ENCODE data around the gene NPB.
"Not testable (repeated sequence)": the region's sequence is repeated elsewhere in the genome, so short reads cannot be mapped to it uniquely, and the experiment has no call there.

Gene NPB

DNA sequence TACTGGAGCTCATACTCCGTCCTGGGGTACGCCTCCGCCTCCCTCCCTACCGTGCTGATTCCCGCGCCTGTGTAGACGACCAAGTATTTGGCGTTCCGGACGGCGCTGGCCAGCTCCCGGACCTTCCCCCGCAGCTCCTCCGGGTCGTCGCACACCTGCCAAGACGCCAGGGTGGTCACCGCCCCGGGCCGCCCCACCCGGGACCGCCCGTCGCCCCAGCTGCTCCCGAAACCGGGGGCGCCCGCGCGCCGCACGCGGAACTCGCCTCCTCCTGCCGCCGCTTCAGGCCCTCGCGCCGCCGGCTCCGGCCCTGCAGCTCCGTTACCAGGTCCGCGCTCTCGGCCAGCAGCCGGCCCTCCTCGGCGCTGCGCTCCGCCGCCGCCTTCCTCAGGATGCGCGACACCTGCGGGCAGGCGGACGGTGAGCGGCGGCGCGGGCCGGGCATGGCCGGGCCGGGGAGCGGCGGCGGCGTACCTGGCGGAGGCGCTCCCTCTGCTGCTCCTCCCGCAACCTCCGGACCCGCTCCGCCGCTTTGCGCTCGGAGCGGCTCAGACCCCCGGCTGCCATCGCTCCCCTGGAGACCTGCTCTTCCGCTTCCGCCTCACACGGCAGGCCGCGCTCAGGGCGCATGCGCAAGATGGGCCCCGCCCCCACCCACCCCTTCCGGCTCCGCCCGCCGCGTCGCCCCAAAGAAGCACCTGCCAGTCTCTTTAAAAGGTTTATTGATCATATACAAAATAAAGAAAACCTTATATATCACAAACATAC, 15.7 kb downstream of the NPB start, which contains the start of gene SIRT7:
Gene SIRT7, minus strand, starts transcription at position 612 of the 768 bp plus-strand sequence. Its CDS starts 45 bp downstream, at position 567.
- H3K4me3 Mint-ChIP-seq: peak within 1 kb of the TSS; percentile 85 to 90
- H3K36me3 Mint-ChIP-seq (ENCODE audit: insufficient read depth): peaks cover 54% of the 10 kb centered on the region
- peaks cover 19 to 20% of the 10 kb centered on the region in 2 donors for H3K4me1 Mint-ChIP-seq (ENCODE audit: low read depth in 2 of 2)
- ATAC-seq (replicated peaks) (peak; percentile 91), DNase-seq (peak; percentile 65 to 71 (median 69))
- H3K27me3 Mint-ChIP-seq: no peaks in the 10 kb centered on the region
- peak within 1 kb of the TSS; percentile 86 to 90 for H3K27ac Mint-ChIP-seq
- H3K9me3 Mint-ChIP-seq: no peaks in the 10 kb centered on the region

DNA sequence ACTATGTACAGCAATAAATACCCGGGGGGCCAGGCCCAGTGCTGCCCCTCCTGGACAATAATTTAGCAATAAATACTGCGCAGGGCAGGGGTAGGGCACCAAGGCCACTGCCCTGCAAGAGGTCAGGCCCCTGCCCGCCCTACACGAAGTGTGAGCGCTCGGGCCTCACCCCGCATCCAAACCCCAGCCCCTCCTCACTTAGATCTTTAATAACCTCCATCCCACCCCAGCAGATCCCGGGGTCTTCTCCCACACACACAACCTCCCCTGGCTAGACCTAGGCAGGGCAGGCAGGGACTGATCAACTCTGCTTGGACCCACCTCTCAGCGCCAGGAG, 16.3 kb downstream of the NPB start:
- Mint-ChIP-seq H3K4me1 (ENCODE audit: low read depth in 2 of 2) (peaks cover 16 to 20% of the 10 kb centered on the region in 2 donors), H3K27ac (peak overlapping the region; percentile 86 to 90), H3K36me3 (ENCODE audit: insufficient read depth) (peaks cover 49% of the 10 kb centered on the region), H3K4me3 (peak overlapping the region; percentile 85 to 90)
- H3K27me3 Mint-ChIP-seq, DNase-seq, H3K9me3 Mint-ChIP-seq: not testable (repeated sequence)
- ATAC-seq (replicated peaks): peak; percentile 21

DNA sequence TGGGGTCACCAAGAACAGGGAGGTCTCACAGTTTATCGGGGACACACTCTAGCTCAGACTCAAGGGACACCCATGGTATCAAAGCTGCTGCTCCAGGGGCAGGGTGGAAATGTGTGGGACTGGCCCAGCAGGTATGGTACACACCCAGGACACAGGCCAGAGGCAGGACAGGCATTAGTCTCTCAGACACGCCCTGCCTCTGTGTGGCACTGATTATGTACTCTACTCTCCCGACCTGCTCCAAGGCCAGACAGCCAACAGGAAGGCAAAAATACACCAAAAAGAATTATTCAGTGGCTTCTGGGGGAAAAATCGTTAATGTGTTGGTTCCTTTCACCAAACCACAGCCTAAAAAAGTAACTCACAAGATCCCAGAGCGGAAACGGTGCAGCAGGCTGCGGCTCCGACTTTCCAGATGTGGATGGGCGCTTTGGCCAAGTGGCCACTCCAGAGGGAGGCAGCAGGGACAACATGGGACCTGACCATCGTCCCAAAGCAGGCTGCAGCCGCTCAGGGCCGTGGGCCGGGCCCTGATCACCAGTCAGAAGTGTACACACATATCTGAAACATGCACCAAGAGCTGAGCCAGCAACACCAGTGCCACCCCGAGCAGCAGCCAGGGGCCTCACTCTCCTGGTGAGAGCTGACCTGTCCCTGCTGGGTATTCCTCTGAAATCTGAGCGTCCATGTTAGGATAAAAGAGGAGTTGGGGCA, 17.0 kb downstream of the NPB start:
- Mint-ChIP-seq H3K9me3 (no peaks in the 10 kb centered on the region), H3K4me1 (ENCODE audit: low read depth in 2 of 2) (peaks cover 16 to 20% of the 10 kb centered on the region in 2 donors), H3K27me3 (no peaks in the 10 kb centered on the region), H3K4me3 (peak overlapping the region in 1 of 2 donors; percentile 85), H3K27ac (peak overlapping the region in 1 of 2 donors; percentile 38), H3K36me3 (ENCODE audit: insufficient read depth) (peaks cover 44% of the 10 kb centered on the region)
- no peak for DNase-seq
- ATAC-seq (replicated peaks): no peak

DNA sequence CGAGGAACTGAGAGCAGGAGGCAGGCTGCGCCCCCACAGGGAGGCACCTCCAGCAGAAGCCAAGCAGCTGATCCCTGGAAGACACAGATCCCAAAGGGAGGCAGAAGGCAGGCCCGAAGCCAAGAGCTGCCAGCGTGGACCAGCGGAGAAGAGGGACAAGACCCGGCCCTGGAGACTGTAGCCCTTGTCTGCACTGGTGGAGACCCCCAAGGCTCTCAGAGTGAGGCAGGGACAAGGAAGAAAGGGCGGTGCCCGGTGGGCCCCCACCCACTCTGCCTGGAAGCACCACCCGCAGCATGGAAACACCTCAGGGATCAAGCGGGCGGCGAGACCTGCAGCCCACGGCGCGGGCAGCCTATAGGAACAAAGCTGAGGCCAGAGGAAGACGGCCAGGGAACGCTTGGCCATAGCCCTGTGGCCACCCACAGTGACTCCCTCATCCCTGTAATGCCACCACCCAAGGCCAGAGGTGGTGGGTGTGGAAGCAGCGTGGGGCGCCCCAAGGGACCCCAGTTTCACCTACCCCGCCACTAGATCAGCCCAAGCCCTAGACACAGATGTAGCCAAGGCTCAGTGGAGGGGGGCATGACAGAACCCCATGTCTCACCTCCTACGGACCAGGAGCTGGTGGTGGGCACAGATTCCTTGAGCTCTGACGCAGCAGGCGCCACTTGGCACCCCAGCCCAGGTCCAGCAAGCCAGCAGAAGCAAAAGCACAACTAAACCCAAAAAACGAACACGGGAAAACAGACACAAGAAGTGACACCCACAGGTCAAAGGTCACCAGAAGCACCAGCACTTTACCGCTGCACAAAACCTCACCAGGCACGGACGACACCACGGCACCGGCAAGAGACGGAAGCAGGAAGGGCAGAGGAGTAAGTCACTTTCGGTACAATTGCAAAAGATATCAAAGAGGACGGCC, 18.8 kb downstream of the NPB start:
- Mint-ChIP-seq H3K9me3 (no peaks in the 10 kb centered on the region), H3K27ac (no peak overlapping the region), H3K4me1 (ENCODE audit: low read depth in 2 of 2) (peaks cover 13 to 17% of the 10 kb centered on the region in 2 donors), H3K27me3 (no peaks in the 10 kb centered on the region), H3K36me3 (ENCODE audit: insufficient read depth) (peaks cover 33% of the 10 kb centered on the region), H3K4me3 (peak overlapping the region in 1 of 2 donors; percentile 27)
- ATAC-seq (replicated peaks): no peak
- DNase-seq: no peak

DNA sequence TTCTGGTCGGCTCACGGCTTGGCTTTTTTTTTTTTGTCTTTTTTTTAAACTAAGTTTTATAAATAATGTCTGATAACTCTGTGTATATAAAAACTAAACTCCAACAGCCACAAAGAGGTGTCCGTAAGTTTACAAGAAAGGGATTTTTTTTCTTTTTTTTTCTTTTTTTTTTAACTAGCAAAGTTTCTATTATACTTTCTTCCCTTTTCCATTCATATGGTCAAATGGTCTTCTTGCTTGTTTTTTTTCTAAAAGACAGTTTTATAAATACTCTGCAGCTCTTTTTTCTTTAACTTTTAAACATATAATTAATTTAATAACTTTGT, 19.5 kb downstream of the NPB start:
- H3K27me3 Mint-ChIP-seq: no peaks in the 10 kb centered on the region
- H3K27ac Mint-ChIP-seq: no peak overlapping the region
- DNase-seq: no peak
- ATAC-seq (replicated peaks): no peak
- H3K4me3 Mint-ChIP-seq: no peak overlapping the region
- no peaks in the 10 kb centered on the region for H3K9me3 Mint-ChIP-seq
- peaks cover 17 to 21% of the 10 kb centered on the region in 2 donors for H3K4me1 Mint-ChIP-seq (ENCODE audit: low read depth in 2 of 2)
- H3K36me3 Mint-ChIP-seq (ENCODE audit: insufficient read depth): peaks cover 31% of the 10 kb centered on the region

DNA sequence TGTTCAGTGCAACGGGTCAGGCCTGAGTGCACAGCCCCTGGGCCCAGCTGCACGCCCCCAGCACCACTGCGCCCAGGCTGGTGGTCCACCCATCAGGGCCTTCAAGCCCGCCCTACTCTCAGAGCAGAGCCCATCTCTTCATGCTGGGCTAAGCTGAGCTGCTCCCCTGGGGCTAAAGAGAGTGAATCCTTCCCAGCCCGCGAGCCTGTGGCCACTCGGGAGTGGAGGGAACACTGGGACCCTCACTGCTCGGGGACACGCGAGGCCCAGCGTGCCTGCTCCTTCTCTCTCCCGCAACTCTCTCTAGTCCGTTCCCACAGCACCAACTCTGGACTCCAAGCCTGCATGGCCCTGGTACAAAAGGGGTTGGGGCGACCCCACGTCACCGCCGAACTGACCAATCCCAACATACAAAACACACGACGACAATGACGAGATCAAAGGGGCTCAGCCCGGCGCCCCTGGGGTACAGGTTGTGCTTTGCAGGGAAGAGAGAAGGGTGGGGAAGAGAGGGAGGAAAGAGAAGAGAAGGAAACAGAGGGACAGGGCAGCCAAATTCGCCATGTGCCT, 20.0 kb downstream of the NPB start:
- H3K4me1 Mint-ChIP-seq (ENCODE audit: low read depth in 2 of 2): peaks cover 15 to 18% of the 10 kb centered on the region in 2 donors
- no peak overlapping the region for H3K4me3 Mint-ChIP-seq
- no peak overlapping the region for H3K27ac Mint-ChIP-seq

DNA sequence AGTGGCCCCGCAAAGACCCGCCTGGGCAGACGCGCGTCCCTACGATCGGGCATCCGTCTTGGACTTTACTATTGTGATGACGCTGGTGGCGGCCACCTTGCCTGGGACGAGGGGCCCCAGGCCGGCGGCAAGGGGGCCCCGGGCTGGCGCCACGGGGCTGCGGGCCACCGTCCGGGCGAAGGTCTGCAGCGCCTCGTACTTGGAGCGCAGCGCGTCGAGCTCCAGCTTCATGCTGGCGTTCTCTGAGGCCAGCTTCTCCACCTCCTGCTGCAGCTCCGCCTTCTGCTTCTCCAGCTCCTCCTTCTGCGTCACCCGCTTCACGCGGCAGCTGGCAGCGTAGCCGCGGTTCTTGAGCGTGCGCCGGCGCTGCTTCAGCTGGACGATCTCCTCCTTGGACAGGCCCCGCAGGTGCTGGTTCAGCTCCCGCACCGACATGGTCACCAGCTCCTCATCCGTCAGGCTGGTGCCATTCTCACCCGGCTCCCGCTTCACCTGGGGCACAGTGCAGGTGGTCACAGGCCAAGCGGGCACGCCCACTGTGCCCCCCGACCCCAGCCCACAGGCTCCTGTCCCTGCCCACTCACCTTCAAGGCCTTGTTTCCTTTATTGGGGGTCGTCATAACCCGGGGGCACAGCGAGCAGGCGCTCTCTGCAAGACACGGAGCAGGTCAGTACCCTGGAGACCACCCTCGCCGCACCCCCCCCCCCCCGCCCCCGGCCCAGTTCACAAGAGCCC, 20.7 kb downstream of the NPB start:
- no peak overlapping the region for H3K27ac Mint-ChIP-seq
- no peaks in the 10 kb centered on the region for H3K9me3 Mint-ChIP-seq
- ATAC-seq (replicated peaks): no peak
- H3K4me1 Mint-ChIP-seq (ENCODE audit: low read depth in 2 of 2): peaks cover 11 to 14% of the 10 kb centered on the region in 2 donors
- no peak overlapping the region for H3K4me3 Mint-ChIP-seq
- H3K36me3 Mint-ChIP-seq (ENCODE audit: insufficient read depth): peaks cover 35% of the 10 kb centered on the region
- H3K27me3 Mint-ChIP-seq: no peaks in the 10 kb centered on the region
- no peak for DNase-seq

More for the DNA sequence above, 20.0 kb downstream of the NPB start:
- peaks cover 32% of the 10 kb centered on the region for H3K36me3 Mint-ChIP-seq (ENCODE audit: insufficient read depth)
- H3K9me3 Mint-ChIP-seq: no peaks in the 10 kb centered on the region
- ATAC-seq (replicated peaks) (no peak), DNase-seq (no peak)
- no peaks in the 10 kb centered on the region for H3K27me3 Mint-ChIP-seq

DNA sequence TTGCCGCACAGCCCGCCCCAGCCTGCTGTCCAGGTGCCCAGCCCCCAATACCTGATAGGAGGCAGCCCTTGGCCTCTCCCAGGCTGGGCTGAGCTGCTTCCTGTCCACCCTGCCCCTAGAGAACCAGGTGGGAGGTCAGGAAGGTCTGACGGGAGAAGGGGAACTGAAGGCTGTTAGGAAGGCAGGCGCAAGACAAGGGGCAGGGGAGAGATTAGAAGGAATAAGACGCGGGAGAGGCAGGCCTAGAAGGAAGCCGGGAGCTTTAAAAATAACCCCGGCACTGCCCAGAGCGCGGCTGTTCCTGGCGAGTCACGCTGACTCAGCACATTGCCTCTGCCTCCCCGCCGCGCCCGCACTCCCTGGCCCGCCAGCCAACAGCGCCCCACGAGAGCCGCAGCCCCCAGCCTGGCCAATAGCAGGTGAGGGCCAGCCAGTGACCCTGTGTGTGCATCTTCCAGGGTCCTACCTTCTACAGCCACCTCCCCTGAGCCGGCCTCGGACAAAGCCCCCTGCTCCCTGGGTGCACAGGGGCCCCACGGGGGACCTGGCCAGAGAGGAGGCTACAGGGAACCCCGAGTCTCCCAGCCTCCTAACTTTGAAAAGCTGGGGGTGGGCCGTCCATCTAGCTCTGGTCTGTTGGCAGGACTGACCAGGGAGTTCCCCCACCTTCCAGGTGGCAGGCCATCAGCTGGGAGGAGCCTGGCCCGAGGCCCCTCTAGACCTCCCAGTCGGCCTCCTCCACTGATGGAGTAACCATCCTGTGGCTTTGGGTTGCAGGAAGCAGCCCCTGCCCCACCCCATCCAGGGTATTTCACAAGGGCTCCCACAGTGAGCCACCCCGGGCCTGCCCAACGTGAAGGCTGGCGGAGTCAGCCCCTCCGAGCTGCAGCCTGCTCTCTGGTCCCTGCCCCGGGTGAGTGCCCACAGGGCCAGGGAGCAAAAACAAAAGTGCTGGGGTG, 21.5 kb downstream of the NPB start:
- no peaks in the 10 kb centered on the region for H3K9me3 Mint-ChIP-seq
- H3K4me3 Mint-ChIP-seq: no peak overlapping the region
- peaks cover 6 to 10% of the 10 kb centered on the region in 2 donors for H3K4me1 Mint-ChIP-seq (ENCODE audit: low read depth in 2 of 2)
- H3K27me3 Mint-ChIP-seq: peaks cover 0 to under 1% of the 10 kb centered on the region in 2 donors
- no peak overlapping the region for H3K27ac Mint-ChIP-seq
- peaks cover 35% of the 10 kb centered on the region for H3K36me3 Mint-ChIP-seq (ENCODE audit: insufficient read depth)
- DNase-seq (no peak), ATAC-seq (replicated peaks) (no peak)

DNA sequence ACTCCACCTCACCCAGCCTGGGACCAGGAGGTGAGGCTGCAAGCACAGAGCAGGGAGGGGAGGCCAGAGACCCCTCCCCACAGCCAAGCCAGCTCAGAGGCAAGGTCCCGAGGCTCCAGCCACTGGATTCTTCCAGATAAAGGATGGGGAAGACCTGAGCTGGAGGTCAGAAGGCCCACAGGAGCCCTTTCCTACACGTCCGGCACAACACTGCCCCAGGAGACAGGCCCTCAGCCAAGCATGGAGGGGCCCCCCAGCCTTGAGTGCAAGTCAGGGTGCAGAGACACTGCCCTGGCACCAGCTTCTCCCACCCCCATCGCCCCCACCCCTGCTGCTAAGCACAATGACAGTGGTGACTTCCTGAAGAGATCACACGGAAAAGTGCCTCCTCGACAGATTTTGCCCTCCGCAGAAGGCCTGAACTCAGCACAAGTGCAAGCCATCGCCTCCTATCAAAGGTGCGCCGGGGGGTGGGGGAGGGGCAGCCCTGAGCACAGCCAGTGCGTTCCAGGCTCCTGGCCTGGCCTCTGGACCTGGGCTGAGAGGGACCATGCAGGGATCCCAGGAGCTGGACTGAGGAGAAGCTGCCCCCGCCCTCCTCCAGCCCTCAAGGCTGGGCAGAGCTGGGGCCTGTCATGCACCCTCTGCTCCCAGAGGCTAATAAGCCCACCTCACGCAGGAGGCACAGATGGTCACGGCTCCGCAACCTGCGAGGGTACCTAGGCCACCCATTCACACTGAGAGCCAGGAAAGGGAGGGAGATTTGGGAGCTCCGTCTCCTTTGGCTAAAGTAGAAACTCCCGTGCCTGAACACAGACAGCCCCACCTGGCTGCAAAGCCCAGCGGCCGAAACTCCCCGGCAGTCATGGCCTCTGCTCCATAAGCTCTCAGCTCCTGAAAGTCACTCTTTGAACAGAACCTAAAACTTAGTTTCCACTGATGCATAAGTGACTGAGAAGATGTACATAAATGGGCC, 22.8 kb downstream of the NPB start:
- ATAC-seq (replicated peaks) (no peak), DNase-seq (no peak)
- Mint-ChIP-seq H3K4me1 (ENCODE audit: low read depth in 2 of 2) (peaks cover 6 to 7% of the 10 kb centered on the region in 2 donors), H3K9me3 (no peaks in the 10 kb centered on the region), H3K4me3 (peak overlapping the region in 1 of 2 donors; percentile 77), H3K27me3 (peaks cover 0 to 13% of the 10 kb centered on the region in 2 donors), H3K27ac (peak overlapping the region; percentile 84 to 87), H3K36me3 (ENCODE audit: insufficient read depth) (peaks cover 35% of the 10 kb centered on the region)

DNA sequence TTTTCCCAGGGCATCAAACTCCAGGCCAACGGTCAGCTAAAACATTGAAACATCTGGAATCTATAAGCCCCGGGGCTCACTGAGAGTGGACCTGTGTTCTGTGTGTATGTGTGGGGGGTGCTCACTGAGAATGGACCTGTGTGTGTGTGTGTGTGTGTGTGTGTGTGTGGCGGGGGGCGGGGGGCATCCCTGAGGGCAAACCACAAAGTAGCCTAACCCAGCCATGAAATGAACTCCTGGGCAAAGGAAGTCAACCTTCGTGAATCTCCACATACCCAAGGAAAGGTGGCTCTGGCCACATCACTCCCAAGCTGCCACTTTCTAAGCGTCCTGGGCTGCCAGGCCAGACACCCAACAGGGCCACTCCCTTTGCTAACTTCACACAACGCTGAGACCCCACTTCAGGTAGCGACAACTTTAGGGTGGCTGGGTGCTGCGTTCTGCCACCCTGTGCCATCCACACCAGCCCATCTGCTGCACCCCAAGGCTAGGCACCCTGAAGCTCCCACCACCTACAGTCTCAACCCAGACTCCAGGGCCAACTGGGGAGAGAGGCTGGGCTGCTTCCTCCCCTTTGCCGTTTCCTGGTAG, 23.9 kb downstream of the NPB start:
- H3K27ac Mint-ChIP-seq: peak overlapping the region; percentile 84 to 87
- H3K9me3 Mint-ChIP-seq: no peaks in the 10 kb centered on the region
- DNase-seq (no peak), ATAC-seq (replicated peaks) (no peak)
- H3K36me3 Mint-ChIP-seq (ENCODE audit: insufficient read depth): peaks cover 26% of the 10 kb centered on the region
- peak overlapping the region; percentile 77 to 80 for H3K4me3 Mint-ChIP-seq
- peaks cover 6 to 7% of the 10 kb centered on the region in 2 donors for H3K4me1 Mint-ChIP-seq (ENCODE audit: low read depth in 2 of 2)
- H3K27me3 Mint-ChIP-seq: peaks cover 0 to 24% of the 10 kb centered on the region in 2 donors

Measured in effector memory CD8-positive, alpha-beta T cell (primary cell).